ENCODE results near the gene FOXR1.

The FOXR1 gene

GRCh38 chr11:119026970-119027369, 55.4 kb downstream of the FOXR1 start:
- no peak for DNase-seq (ENCODE audit: low read depth)

- no peak for DNase-seq (ENCODE audit: low read depth)
Observed at GRCh38 chr11:119027561-119028345, 56.2 kb downstream of the FOXR1 start.

GRCh38 chr11:119028346-119029068, 56.9 kb downstream of the FOXR1 start:
- no peak for DNase-seq (ENCODE audit: low read depth)

GRCh38 chr11:119029069-119029339, 57.4 kb downstream of the FOXR1 start:
- DNase-seq (ENCODE audit: low read depth) = no peak

GRCh38 chr11:119029340-119030028, 57.9 kb downstream of the FOXR1 start:
- DNase-seq (ENCODE audit: low read depth) = no peak

- no peak for DNase-seq (ENCODE audit: low read depth)
Observed at GRCh38 chr11:119030029-119030328, 58.4 kb downstream of the FOXR1 start.

GRCh38 chr11:119030329-119031047, 58.9 kb downstream of the FOXR1 start, which contains the start of gene SLC37A4:
SLC37A4 (minus strand) TSS chr11:119030877.
- peak; percentile 99 for DNase-seq (ENCODE audit: low read depth)

All from stimulated activated CD8-positive, alpha-beta memory T cell treated with anti-CD3 and anti-CD28 coated beads, Interleukin-15, amount 100 ng/mL, for 1 hour (primary cell).